NCI-H2196 treated with DMSO at 0.1 percent for 48 hours (cell line): ENCODE measurements around the gene SYS1.

Source experiments
- DNase-seq: peaks from one replicate; lab custom pipeline; 2025; ENCODE audit not compliant: unreplicated experiment; lab: John Stamatoyannopoulos, UW

Gene SYS1

DNA sequence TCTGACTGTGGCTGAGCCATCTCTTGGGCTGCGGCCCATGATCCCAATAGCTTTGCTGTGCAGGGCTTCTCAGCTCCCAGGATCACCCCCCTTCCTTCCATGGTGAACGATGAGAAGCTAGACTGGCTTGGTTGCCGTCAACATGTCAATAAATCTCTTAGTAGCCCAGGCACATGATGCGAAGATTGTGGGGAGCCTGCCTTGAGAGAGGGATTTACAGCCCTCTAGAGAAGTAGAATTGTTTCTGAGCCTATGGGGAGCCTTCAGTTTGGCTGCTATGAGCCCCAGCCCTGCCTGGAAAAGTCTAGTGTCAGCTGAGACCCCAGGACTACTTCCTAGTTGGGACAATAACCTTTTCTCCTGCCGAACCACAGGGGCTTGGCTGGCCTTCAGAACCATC, 49.7 kb downstream of the SYS1 start:
- DNase-seq, result no peak

DNA sequence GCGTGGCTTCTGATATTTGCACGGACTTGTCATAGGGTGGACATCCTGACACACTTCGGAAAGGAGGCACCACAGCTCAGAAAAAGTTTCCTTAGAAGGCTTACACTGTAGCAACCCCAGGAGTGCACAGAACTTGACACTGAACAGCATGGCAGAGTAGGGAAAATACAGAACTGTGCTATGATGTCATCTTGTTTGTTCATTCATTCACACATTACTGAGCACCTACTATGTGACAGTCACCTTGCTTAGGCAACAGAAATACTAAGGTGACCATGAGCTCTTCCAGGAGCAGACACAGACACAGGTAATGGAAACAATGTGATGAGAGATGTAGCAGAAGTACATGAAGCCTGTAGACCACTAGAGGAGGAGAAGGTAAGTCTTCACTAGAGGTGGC, 50.5 kb downstream of the SYS1 start:
- no peak for DNase-seq

GRCh38 chr20:45415822-45416637, 53.1 kb downstream of the SYS1 start, which contains the start of gene PIGT:
Gene PIGT, plus strand, starts transcription at chr20:45416141. Its CDS starts 16 bp downstream, at chr20:45416157.
- DNase-seq, result peak; percentile 66

GRCh38 chr20:45416917-45417316, 54.0 kb downstream of the SYS1 start:
- no peak for DNase-seq
